Measurements from ENCODE around the gene KCNG4.

KCNG4 gene

GRCh38 chr16:84182680-84183571, 56.9 kb downstream of the KCNG4 start:
- DNase-seq (ENCODE audit: low read depth): no peak

- no peak for DNase-seq (ENCODE audit: low read depth)
These were observed 57.7 kb downstream of the KCNG4 start for GRCh38 chr16:84182104-84182503.

- no peak for DNase-seq (ENCODE audit: low read depth)
These were observed 58.5 kb downstream of the KCNG4 start for GRCh38 chr16:84181144-84181915.

- no peak for DNase-seq (ENCODE audit: low read depth)
These were observed 59.2 kb downstream of the KCNG4 start for GRCh38 chr16:84180519-84181140.

- no peak for DNase-seq (ENCODE audit: low read depth)
These were observed 60.0 kb downstream of the KCNG4 start for GRCh38 chr16:84179612-84180320.

GRCh38 chr16:84178892-84179611, 60.8 kb downstream of the KCNG4 start:
- DNase-seq (ENCODE audit: low read depth): no peak

- no peak for DNase-seq (ENCODE audit: low read depth)
These were observed 61.6 kb downstream of the KCNG4 start for GRCh38 chr16:84178146-84178765.

- DNase-seq (ENCODE audit: low read depth): no peak
These were observed 62.1 kb downstream of the KCNG4 start for GRCh38 chr16:84177741-84178073.

GRCh38 chr16:84176192-84177053, 63.4 kb downstream of the KCNG4 start:
- no peak for DNase-seq (ENCODE audit: low read depth)

GRCh38 chr16:84175350-84176081, 64.3 kb downstream of the KCNG4 start:
- peak; percentile 38 for DNase-seq (ENCODE audit: low read depth)

GRCh38 chr16:84174396-84174795, 65.4 kb downstream of the KCNG4 start:
- DNase-seq (ENCODE audit: low read depth): no peak

- no peak for DNase-seq (ENCODE audit: low read depth)
These were observed 70.0 kb downstream of the KCNG4 start for GRCh38 chr16:84169765-84170310.

Data from stimulated activated CD8-positive, alpha-beta memory T cell treated with anti-CD3 and anti-CD28 coated beads, Interleukin-4, amount 100 ng/mL, for 24 hours (primary cell).